SK-N-SH (cell line): Measurements from ENCODE around the gene MEFV.

Experiments
- EZH2phosphoT487 ChIP-seq: fragments of 200-600 bp; sonication (generic); IDR thresholded peaks from 2 replicates; pipeline ENCODE4 v1.6.1; 2017; ENCODE audit warnings: low read depth, mixed run types, mild to moderate bottlenecking, antibody characterized with exemption, moderate library complexity, borderline replicate concordance
- POLR2AphosphoS5 ChIP-seq: IDR thresholded peaks from 2 replicates; pipeline ENCODE4 v1.6.1; 2012; ENCODE audit warnings: low read depth, low read length
- TF ChIP-seq, protein P1 (sequence below): fragments of 200-600 bp; sonication (generic); IDR thresholded peaks from 2 replicates; pipeline ENCODE4 v1.6.1; 2017; ENCODE audit warnings: antibody characterized with exemption, mild to moderate bottlenecking, moderate library complexity

DNA sequence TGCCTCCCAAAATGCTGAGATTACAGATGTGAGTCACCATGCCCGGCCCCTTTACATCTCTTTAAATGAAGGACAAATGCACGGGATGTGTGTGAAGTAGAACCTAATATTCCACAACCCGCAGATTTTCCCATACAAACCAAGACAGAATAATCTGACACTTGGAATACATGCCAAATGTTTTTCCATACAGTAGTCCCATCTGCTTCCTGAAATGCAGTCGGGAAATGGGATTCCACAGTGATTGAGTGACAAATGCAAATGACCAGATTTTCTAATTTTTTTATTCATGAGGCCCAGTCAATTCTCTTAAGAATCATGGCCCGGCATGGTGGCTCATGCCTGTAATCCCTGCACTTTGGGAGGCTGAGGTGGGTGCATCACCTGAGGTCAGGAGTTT lies 14.7 kb downstream of the MEFV start:
- no peak for TF ChIP-seq POLR2AphosphoS5
- TF ChIP-seq, protein P1, sequence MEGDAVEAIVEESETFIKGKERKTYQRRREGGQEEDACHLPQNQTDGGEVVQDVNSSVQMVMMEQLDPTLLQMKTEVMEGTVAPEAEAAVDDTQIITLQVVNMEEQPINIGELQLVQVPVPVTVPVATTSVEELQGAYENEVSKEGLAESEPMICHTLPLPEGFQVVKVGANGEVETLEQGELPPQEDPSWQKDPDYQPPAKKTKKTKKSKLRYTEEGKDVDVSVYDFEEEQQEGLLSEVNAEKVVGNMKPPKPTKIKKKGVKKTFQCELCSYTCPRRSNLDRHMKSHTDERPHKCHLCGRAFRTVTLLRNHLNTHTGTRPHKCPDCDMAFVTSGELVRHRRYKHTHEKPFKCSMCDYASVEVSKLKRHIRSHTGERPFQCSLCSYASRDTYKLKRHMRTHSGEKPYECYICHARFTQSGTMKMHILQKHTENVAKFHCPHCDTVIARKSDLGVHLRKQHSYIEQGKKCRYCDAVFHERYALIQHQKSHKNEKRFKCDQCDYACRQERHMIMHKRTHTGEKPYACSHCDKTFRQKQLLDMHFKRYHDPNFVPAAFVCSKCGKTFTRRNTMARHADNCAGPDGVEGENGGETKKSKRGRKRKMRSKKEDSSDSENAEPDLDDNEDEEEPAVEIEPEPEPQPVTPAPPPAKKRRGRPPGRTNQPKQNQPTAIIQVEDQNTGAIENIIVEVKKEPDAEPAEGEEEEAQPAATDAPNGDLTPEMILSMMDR = no peak
- no peak for TF ChIP-seq EZH2phosphoT487
